MM.1S (cell line): Measurements from ENCODE around the gene RFPL4AL1.

Experiments
- CTCF ChIP-seq: fragments of 300-600 bp; sonication (generic); IDR thresholded peaks from 2 replicates; pipeline ENCODE4 v1.5.1; 2016; ENCODE audit warnings: antibody characterized with exemption, low read length, mixed read lengths
- EZH2 ChIP-seq: fragments of 300-600 bp; sonication (generic); optimal IDR thresholded peaks from 2 replicates; pipeline ENCODE3; 2017; ENCODE audit warnings: low read depth, mild to moderate bottlenecking, antibody characterized with exemption, low read length, mixed read lengths
- EZH2phosphoT487 ChIP-seq: fragments of 300-600 bp; sonication (generic); IDR thresholded peaks from 2 replicates; pipeline ENCODE4 v1.6.1; 2018; ENCODE audit warnings: antibody characterized with exemption, low read length

- TF ChIP-seq CTCF (no peak), EZH2 (no peak), EZH2phosphoT487 (no peak)
Measured at GRCh38 chr19:55811340-55811739, 42.4 kb downstream of the RFPL4AL1 start.
